ENCODE measurements around the gene ATP6V1G2.

Gene ATP6V1G2

GRCh38 chr6:31572041-31572911, 25.9 kb upstream of the ATP6V1G2 start, which contains the start of gene LTA:
Gene LTA, plus strand, starts transcription at chr6:31572289. Its CDS starts 454 bp downstream, at chr6:31572743.
- H3K36me3 ChIP-seq (ENCODE audit: insufficient read depth, low read length) = no peaks in the 10 kb centered on the region
- H2AFZ ChIP-seq (ENCODE audit: low read depth, low read length) = no peak within 1 kb of the TSS
- no peak within 1 kb of the TSS for H3K4me3 ChIP-seq (ENCODE audit: low read length)
- peaks cover 9% of the 10 kb centered on the region for H3K4me1 ChIP-seq (ENCODE audit: insufficient read depth, low read length)
- H3K27me3 ChIP-seq (ENCODE audit: insufficient read depth, low read length) = peaks cover 18% of the 10 kb centered on the region
- no peaks in the 10 kb centered on the region for H3K9me3 ChIP-seq (ENCODE audit: low read length)

- Histone ChIP-seq H3K4me3 (ENCODE audit: low read length) (no peak overlapping the region), H2AFZ (ENCODE audit: low read depth, low read length) (no peak overlapping the region), H3K4me1 (ENCODE audit: insufficient read depth, low read length) (peaks cover 9% of the 10 kb centered on the region), H3K36me3 (ENCODE audit: insufficient read depth, low read length) (no peaks in the 10 kb centered on the region), H3K27me3 (ENCODE audit: insufficient read depth, low read length) (peaks cover 11% of the 10 kb centered on the region), H3K9me3 (ENCODE audit: low read length) (no peaks in the 10 kb centered on the region)
Measured at GRCh38 chr6:31569861-31570536, 23.6 kb upstream of the ATP6V1G2 start.

GRCh38 chr6:31568537-31568961, 22.1 kb upstream of the ATP6V1G2 start:
- Histone ChIP-seq H2AFZ (ENCODE audit: low read depth, low read length) (no peak overlapping the region), H3K4me1 (ENCODE audit: insufficient read depth, low read length) (peaks cover 9% of the 10 kb centered on the region), H3K9me3 (ENCODE audit: low read length) (no peaks in the 10 kb centered on the region), H3K36me3 (ENCODE audit: insufficient read depth, low read length) (no peaks in the 10 kb centered on the region), H3K27me3 (ENCODE audit: insufficient read depth, low read length) (peaks cover 11% of the 10 kb centered on the region), H3K4me3 (ENCODE audit: low read length) (no peak overlapping the region)

- Histone ChIP-seq H3K27me3 (ENCODE audit: insufficient read depth, low read length) (peaks cover 9% of the 10 kb centered on the region), H2AFZ (ENCODE audit: low read depth, low read length) (no peak overlapping the region), H3K9me3 (ENCODE audit: low read length) (no peaks in the 10 kb centered on the region), H3K4me1 (ENCODE audit: insufficient read depth, low read length) (peaks cover 9% of the 10 kb centered on the region), H3K4me3 (ENCODE audit: low read length) (no peak overlapping the region), H3K36me3 (ENCODE audit: insufficient read depth, low read length) (no peaks in the 10 kb centered on the region)
Measured at GRCh38 chr6:31567531-31568370, 21.3 kb upstream of the ATP6V1G2 start.

GRCh38 chr6:31560697-31561058, 14.3 kb upstream of the ATP6V1G2 start:
- Histone ChIP-seq H2AFZ (ENCODE audit: low read depth, low read length) (no peak overlapping the region), H3K27me3 (ENCODE audit: insufficient read depth, low read length) (no peaks in the 10 kb centered on the region), H3K4me1 (ENCODE audit: insufficient read depth, low read length) (no peaks in the 10 kb centered on the region), H3K4me3 (ENCODE audit: low read length) (no peak overlapping the region), H3K9me3 (ENCODE audit: low read length) (no peaks in the 10 kb centered on the region), H3K36me3 (ENCODE audit: insufficient read depth, low read length) (peaks cover 48% of the 10 kb centered on the region)

- no peaks in the 10 kb centered on the region for H3K27me3 ChIP-seq (ENCODE audit: insufficient read depth, low read length)
- no peak overlapping the region for H3K4me3 ChIP-seq (ENCODE audit: low read length)
- H3K4me1 ChIP-seq (ENCODE audit: insufficient read depth, low read length) = no peaks in the 10 kb centered on the region
- H3K9me3 ChIP-seq (ENCODE audit: low read length) = no peaks in the 10 kb centered on the region
- H3K36me3 ChIP-seq (ENCODE audit: insufficient read depth, low read length) = peaks cover 48% of the 10 kb centered on the region
- no peak overlapping the region for H2AFZ ChIP-seq (ENCODE audit: low read depth, low read length)
Measured at GRCh38 chr6:31559958-31560696, 13.7 kb upstream of the ATP6V1G2 start.

GRCh38 chr6:31559606-31559957, 13.2 kb upstream of the ATP6V1G2 start:
- Histone ChIP-seq H3K27me3 (ENCODE audit: insufficient read depth, low read length) (no peaks in the 10 kb centered on the region), H3K4me1 (ENCODE audit: insufficient read depth, low read length) (no peaks in the 10 kb centered on the region), H3K4me3 (ENCODE audit: low read length) (no peak overlapping the region), H3K36me3 (ENCODE audit: insufficient read depth, low read length) (peaks cover 51% of the 10 kb centered on the region), H3K9me3 (ENCODE audit: low read length) (no peaks in the 10 kb centered on the region), H2AFZ (ENCODE audit: low read depth, low read length) (no peak overlapping the region)

- H2AFZ ChIP-seq (ENCODE audit: low read depth, low read length) = no peak overlapping the region
- H3K4me3 ChIP-seq (ENCODE audit: low read length) = no peak overlapping the region
- H3K4me1 ChIP-seq (ENCODE audit: insufficient read depth, low read length) = no peaks in the 10 kb centered on the region
Measured at GRCh38 chr6:31558631-31559500, 12.5 kb upstream of the ATP6V1G2 start.

GRCh38 chr6:31558318-31558625, 11.9 kb upstream of the ATP6V1G2 start:
- H3K9me3 ChIP-seq (ENCODE audit: low read length) = no peaks in the 10 kb centered on the region
- H3K36me3 ChIP-seq (ENCODE audit: insufficient read depth, low read length) = peaks cover 59% of the 10 kb centered on the region
- no peaks in the 10 kb centered on the region for H3K4me1 ChIP-seq (ENCODE audit: insufficient read depth, low read length)
- H3K27me3 ChIP-seq (ENCODE audit: insufficient read depth, low read length) = no peaks in the 10 kb centered on the region
- no peak overlapping the region for H2AFZ ChIP-seq (ENCODE audit: low read depth, low read length)
- no peak overlapping the region for H3K4me3 ChIP-seq (ENCODE audit: low read length)

More at GRCh38 chr6:31558631-31559500, 12.5 kb upstream of the ATP6V1G2 start:
- Histone ChIP-seq H3K27me3 (ENCODE audit: insufficient read depth, low read length) (no peaks in the 10 kb centered on the region), H3K36me3 (ENCODE audit: insufficient read depth, low read length) (peaks cover 56% of the 10 kb centered on the region), H3K9me3 (ENCODE audit: low read length) (no peaks in the 10 kb centered on the region)

- Histone ChIP-seq H3K4me3 (ENCODE audit: low read length) (no peak overlapping the region), H3K36me3 (ENCODE audit: insufficient read depth, low read length) (peaks cover 62% of the 10 kb centered on the region), H3K4me1 (ENCODE audit: insufficient read depth, low read length) (no peaks in the 10 kb centered on the region), H2AFZ (ENCODE audit: low read depth, low read length) (no peak overlapping the region), H3K9me3 (ENCODE audit: low read length) (no peaks in the 10 kb centered on the region), H3K27me3 (ENCODE audit: insufficient read depth, low read length) (no peaks in the 10 kb centered on the region)
Measured at GRCh38 chr6:31557443-31558317, 11.3 kb upstream of the ATP6V1G2 start.

GRCh38 chr6:31556307-31556706, 9.9 kb upstream of the ATP6V1G2 start:
- H3K27me3 ChIP-seq (ENCODE audit: insufficient read depth, low read length) = no peaks in the 10 kb centered on the region
- peaks cover 64% of the 10 kb centered on the region for H3K36me3 ChIP-seq (ENCODE audit: insufficient read depth, low read length)
- H3K9me3 ChIP-seq (ENCODE audit: low read length) = no peaks in the 10 kb centered on the region
- no peak overlapping the region for H3K4me3 ChIP-seq (ENCODE audit: low read length)
- H2AFZ ChIP-seq (ENCODE audit: low read depth, low read length) = no peak overlapping the region
- H3K4me1 ChIP-seq (ENCODE audit: insufficient read depth, low read length) = no peaks in the 10 kb centered on the region
